ENCODE measurements around the gene GBP1. TPM values are rescaled to one million over a fixed set of nuclear protein-coding genes. Genes with fewer than 3 reads are reported as not detected.

Gene GBP1
- 55.3 and 60.1 TPM in 2 replicates for polyA plus RNA-seq (2011; rRNA removed)
- 38.5 and 51.8 TPM in 2 replicates for polyA minus RNA-seq (2011; rRNA and poly(A)+ RNA removed)

- ChIA-PET POLR2A (no interaction called here), CTCF (interaction anchor here (1.7 kb wide), 1 partner anchor 20 kb away, joined by 5 read pairs; no protein-coding TSS in a partner anchor)
- no peaks in the 10 kb centered on the region for H3K36me3 ChIP-seq (ENCODE audit: control insufficient read depth, insufficient read depth, low read length)
- peak within 1 kb of the TSS; percentile 61 for H3K4me3 ChIP-seq (ENCODE audit: low read depth, low read length)
- no peaks in the 10 kb centered on the region for H3K27me3 ChIP-seq (ENCODE audit: control insufficient read depth, insufficient read depth, low read length)
- peak; percentile 68 for DNase-seq (ENCODE audit: low read depth)
- TF ChIP-seq CTCF (IDR thresholded peaks at IDR 0.05; ENCODE audit: insufficient read depth, low read depth, low read length) = no peak
Measured at GRCh38 chr1:89065079-89065868, at the start of gene GBP1. Gene GBP1 (minus strand): TSS chr1:89065208. CDS start chr1:89063234, 1,974 bp downstream.

GRCh38 chr1:89114662-89115061, 49.7 kb upstream of the GBP1 start:
- no peak for TF ChIP-seq CTCF (IDR thresholded peaks at IDR 0.05; ENCODE audit: insufficient read depth, low read depth, low read length)
- CTCF ChIA-PET = no interaction called here
- no peak for DNase-seq (ENCODE audit: low read depth)
- H3K36me3 ChIP-seq (ENCODE audit: control insufficient read depth, insufficient read depth, low read length) = 0 out of 2 replicates have a peak, but pooled peaks cover 2% of the 10 kb centered on the region
- H3K27me3 ChIP-seq (ENCODE audit: control insufficient read depth, insufficient read depth, low read length) = no peaks in the 10 kb centered on the region
- POLR2A ChIA-PET = no interaction called here
- H3K4me3 ChIP-seq (ENCODE audit: low read depth, low read length) = no peak overlapping the region

- DNase-seq (ENCODE audit: low read depth) = no peak
- H3K4me3 ChIP-seq (ENCODE audit: low read depth, low read length) = no peak overlapping the region
- TF ChIP-seq CTCF (IDR thresholded peaks at IDR 0.05; ENCODE audit: insufficient read depth, low read depth, low read length) = no peak
- ChIA-PET POLR2A (no interaction called here), CTCF (no interaction called here)
- 0 out of 2 replicates have a peak, but pooled peaks cover 2% of the 10 kb centered on the region for H3K36me3 ChIP-seq (ENCODE audit: control insufficient read depth, insufficient read depth, low read length)
- H3K27me3 ChIP-seq (ENCODE audit: control insufficient read depth, insufficient read depth, low read length) = no peaks in the 10 kb centered on the region
Measured at GRCh38 chr1:89112871-89113613, 48.0 kb upstream of the GBP1 start.

- no peak for DNase-seq (ENCODE audit: low read depth)
- ChIA-PET CTCF (no interaction called here), POLR2A (no interaction called here)
- no peak for TF ChIP-seq CTCF (IDR thresholded peaks at IDR 0.05; ENCODE audit: insufficient read depth, low read depth, low read length)
- Histone ChIP-seq H3K4me3 (ENCODE audit: low read depth, low read length) (no peak overlapping the region), H3K27me3 (ENCODE audit: control insufficient read depth, insufficient read depth, low read length) (no peaks in the 10 kb centered on the region), H3K36me3 (ENCODE audit: control insufficient read depth, insufficient read depth, low read length) (no peaks in the 10 kb centered on the region)
Measured at GRCh38 chr1:89104687-89105086, 39.7 kb upstream of the GBP1 start.

GRCh38 chr1:89104147-89104546, 39.1 kb upstream of the GBP1 start:
- DNase-seq (ENCODE audit: low read depth) = no peak
- Histone ChIP-seq H3K4me3 (ENCODE audit: low read depth, low read length) (no peak overlapping the region), H3K36me3 (ENCODE audit: control insufficient read depth, insufficient read depth, low read length) (no peaks in the 10 kb centered on the region), H3K27me3 (ENCODE audit: control insufficient read depth, insufficient read depth, low read length) (no peaks in the 10 kb centered on the region)
- POLR2A ChIA-PET = no interaction called here
- CTCF ChIA-PET = no interaction called here
- no peak for TF ChIP-seq CTCF (IDR thresholded peaks at IDR 0.05; ENCODE audit: insufficient read depth, low read depth, low read length)

All from BJ (cell line).